ENCODE results near the gene CDK16.

The CDK16 gene

GRCh38 chrX:47191806-47192401 lies 26.6 kb upstream of the CDK16 start:
- no peak for DNase-seq (ENCODE audit: low read depth)
- H3K4me3 ChIP-seq (ENCODE audit: low read depth, low read length): peak overlapping the region; percentile 65
- TF ChIP-seq CTCF (conservative IDR thresholded peaks at IDR 0.05; ENCODE audit: low read depth, low read length): no peak

- TF ChIP-seq CTCF (conservative IDR thresholded peaks at IDR 0.05; ENCODE audit: low read depth, low read length): peak; percentile 70
- H3K4me3 ChIP-seq (ENCODE audit: low read depth, low read length): peak within 1 kb of the TSS; percentile 82
- peak; percentile 96 for DNase-seq (ENCODE audit: low read depth)
Observed at GRCh38 chrX:47193475-47194193, 24.8 kb upstream of the CDK16 start, which contains the start of gene UBA1. Gene UBA1 (plus strand): TSS chrX:47193829. CDS start chrX:47198803, 4,974 bp downstream.

GRCh38 chrX:47194194-47194787 lies 24.2 kb upstream of the CDK16 start:
- DNase-seq (ENCODE audit: low read depth): peak; percentile 13
- H3K4me3 ChIP-seq (ENCODE audit: low read depth, low read length): peak overlapping the region; percentile 82
- no peak for TF ChIP-seq CTCF (conservative IDR thresholded peaks at IDR 0.05; ENCODE audit: low read depth, low read length)

- no peak for DNase-seq (ENCODE audit: low read depth)
- H3K4me3 ChIP-seq (ENCODE audit: low read depth, low read length): peak overlapping the region; percentile 8
- no peak for TF ChIP-seq CTCF (conservative IDR thresholded peaks at IDR 0.05; ENCODE audit: low read depth, low read length)
Observed at GRCh38 chrX:47196098-47196497, 22.4 kb upstream of the CDK16 start.

GRCh38 chrX:47197526-47197925 lies 21.0 kb upstream of the CDK16 start:
- TF ChIP-seq CTCF (conservative IDR thresholded peaks at IDR 0.05; ENCODE audit: low read depth, low read length): no peak
- no peak overlapping the region for H3K4me3 ChIP-seq (ENCODE audit: low read depth, low read length)
- DNase-seq (ENCODE audit: low read depth): no peak

GRCh38 chrX:47198026-47198686 lies 20.3 kb upstream of the CDK16 start:
- TF ChIP-seq CTCF (conservative IDR thresholded peaks at IDR 0.05; ENCODE audit: low read depth, low read length): no peak
- no peak overlapping the region for H3K4me3 ChIP-seq (ENCODE audit: low read depth, low read length)
- DNase-seq (ENCODE audit: low read depth): peak; percentile 64

Data from choroid plexus epithelial cell (primary cell).